B cell (primary cell): Measurements from ENCODE around the gene RIMBP2. TPM values are rescaled to one million over a fixed set of nuclear protein-coding genes. Genes with fewer than 3 reads are reported as not detected.

ENCODE experiments used
- ATAC-seq: fragments of 200-7000 bp; cut with Tn5 transposase; one replicate; pipeline ENCODE4 v1.10.0; 2021; ENCODE audit warnings: low read depth, mild to moderate bottlenecking, moderate number of reproducible peaks, moderate library complexity
- CTCF ChIA-PET: fragments of 350-600 bp; sonication (Branson Sonifier 250); formaldehyde crosslinking; loops from one replicate; lab custom pipeline; 2021; ENCODE audit warnings: antibody characterized with exemption, inconsistent platforms; lab: Charles Lee
- POLR2A ChIA-PET: fragments of 350-600 bp; sonication (Branson Sonifier 250); formaldehyde crosslinking; loops from one replicate; lab custom pipeline; 2021; ENCODE audit warnings: antibody characterized with exemption; lab: Charles Lee
- DNase-seq: peaks from one replicate; pipeline ENCODE4 v3.0.0; 2013
- H2AFZ ChIP-seq: 2 replicates; pipeline ENCODE4 v1.6.1; 2012; ENCODE audit warnings: mild to moderate bottlenecking, low read depth, low read length; ENCODE audit not compliant: insufficient read depth, poor library complexity, severe bottlenecking
- H3K27ac ChIP-seq, 2 donors: 1 replicate in 1 of 2; 2 replicates in 1 of 2; pipeline ENCODE4 v1.5.1; 2012 to 2013; ENCODE audit warnings: low read length in 2 of 2, mild to moderate bottlenecking in 2 of 2, moderate library complexity in 1 of 2
- H3K27me3 ChIP-seq, 4 experiments: fragments of 200-600 bp in 1 of 4; sonication (generic) in 1 of 4; replicated peaks in 1 of 4; 1 replicate in 2 of 4; 2 replicates in 2 of 4; pipeline versions ENCODE4 v1.6.1 to v1.7.0; 2013 to 2016; ENCODE audit warnings: low read length in 3 of 4, mild to moderate bottlenecking in 2 of 4, mixed read lengths in 1 of 4, moderate library complexity in 1 of 4; ENCODE audit not compliant: insufficient read depth in 4 of 4, control insufficient read depth in 3 of 4; ENCODE audit errors: control extremely low read depth in 1 of 4
- H3K36me3 ChIP-seq, 2 experiments: replicated peaks in 1 of 2; 1 replicate in 1 of 2; 2 replicates in 1 of 2; pipeline versions ENCODE4 v1.6.1 to v1.7.1; 2013; ENCODE audit warnings: low read length in 1 of 2; ENCODE audit not compliant: insufficient read depth in 2 of 2, control insufficient read depth in 1 of 2; ENCODE audit errors: control extremely low read depth in 1 of 2, extremely low read depth in 1 of 2
- H3K4me1 ChIP-seq, 2 donors: fragments of 200-600 bp in 1 of 2; sonication (generic) in 1 of 2; 1 replicate in 1 of 2; 2 replicates in 1 of 2; pipeline versions ENCODE4 v1.5.1 to v1.6.1; 2013 to 2017; ENCODE audit warnings: low read length in 2 of 2; ENCODE audit not compliant: control insufficient read depth in 2 of 2, insufficient read depth in 2 of 2
- H3K4me2 ChIP-seq: replicated peaks from 2 replicates; pipeline ENCODE3; 2012; ENCODE audit warnings: mild to moderate bottlenecking, low read depth, low read length; ENCODE audit not compliant: poor library complexity, severe bottlenecking
- H3K4me3 ChIP-seq, 5 experiments: fragments of 200-600 bp in 1 of 5; sonication (generic) in 1 of 5; 1 replicate in 3 of 5; 2 replicates in 2 of 5; pipeline versions ENCODE4 v1.5.1 to v1.7.0; 2011 to 2016; ENCODE audit warnings: low read length in 4 of 5, mild to moderate bottlenecking in 4 of 5, low read depth in 2 of 5, control low read depth in 1 of 5, moderate library complexity in 1 of 5; ENCODE audit not compliant: insufficient read depth in 1 of 5; ENCODE audit errors: control extremely low read depth in 1 of 5, extremely low read depth in 1 of 5
- H3K79me2 ChIP-seq: fragments of 200-600 bp; sonication (generic); one replicate; pipeline ENCODE4 v1.6.0; 2016; ENCODE audit warnings: low read length; ENCODE audit not compliant: control insufficient read depth, insufficient read depth
- H3K9ac ChIP-seq: fragments of 200-600 bp; sonication (generic); 2 replicates; pipeline ENCODE4 v1.6.1; 2017; ENCODE audit warnings: mild to moderate bottlenecking, low read length, moderate library complexity
- H3K9me3 ChIP-seq, 3 donors: one replicate each; pipeline versions ENCODE4 v1.6.1 to v1.7.1; 2013; ENCODE audit warnings: low read length in 2 of 3; ENCODE audit not compliant: control insufficient read depth in 2 of 3, insufficient read depth in 1 of 3; ENCODE audit errors: control extremely low read depth in 1 of 3
- H4K20me1 ChIP-seq: 2 replicates; pipeline ENCODE4 v1.6.0; 2012; ENCODE audit warnings: mild to moderate bottlenecking, low read length; ENCODE audit not compliant: insufficient read depth, control insufficient read depth, poor library complexity, severe bottlenecking
- H3K27ac Mint-ChIP-seq: one replicate; pipeline ENCODE4 v1.8.0; 2021; ENCODE audit warnings: mixed read lengths
- H3K27me3 Mint-ChIP-seq: one replicate; pipeline ENCODE4 v1.8.0; 2021; ENCODE audit warnings: mixed read lengths
- H3K4me1 Mint-ChIP-seq: one replicate; pipeline ENCODE4 v1.8.0; 2021; ENCODE audit warnings: mixed read lengths
- H3K4me3 Mint-ChIP-seq: one replicate; pipeline ENCODE4 v1.8.0; 2021; ENCODE audit warnings: mixed read lengths
- H3K9me3 Mint-ChIP-seq: one replicate; pipeline ENCODE4 v1.8.0; 2022; ENCODE audit warnings: mixed read lengths; ENCODE audit not compliant: insufficient read depth
- EZH2 ChIP-seq: IDR thresholded peaks from 2 replicates; pipeline ENCODE4 v1.6.1; 2012; ENCODE audit warnings: borderline replicate concordance, low read depth, mild to moderate bottlenecking, moderate library complexity, low read length; ENCODE audit not compliant: insufficient read depth, poor library complexity, severe bottlenecking
- WGBS: methylation state at CpG from one replicate; pipeline ENCODE4 v1.1.5; 2013; ENCODE audit warnings: missing lambda C conversion rate; ENCODE audit not compliant: insufficient coverage; 5-methylcytosine and 5-hydroxymethylcytosine counted together
- intact Hi-C: fragments of 100-400 bp; cut with micrococcal nuclease; formaldehyde crosslinking; loops from one replicate; pipeline ENCODE4 v1.10.0; 2022
- polyA plus RNA-seq: library from polyadenylated mRNA; depleted of rRNA; stranded (reverse); fragments of >200 nt; gene quantifications from 2 replicates; pipeline ENCODE4 v1.2.3, GENCODE V29; 2012
- total RNA-seq, 2 donors: library from RNA; stranded (reverse); fragments of 120-200 nt in 1 of 2; gene quantifications; 1 replicate in 1 of 2; 2 replicates in 1 of 2; pipeline versions ENCODE4 v1.2.3 to v1.2.4, GENCODE V29; 2013 to 2022
- TF ChIP-seq, protein P1 (sequence below): fragments of 200-600 bp; IDR thresholded peaks from one replicate; pipeline ENCODE4 v1.8.0; 2022; ENCODE audit warnings: antibody characterized with exemption, mild to moderate bottlenecking

The RIMBP2 gene
- total and polyA plus RNA-seq, 2 donors (not counting 1 experiment from before 2014, with no cell fraction given): not detected

DNA sequence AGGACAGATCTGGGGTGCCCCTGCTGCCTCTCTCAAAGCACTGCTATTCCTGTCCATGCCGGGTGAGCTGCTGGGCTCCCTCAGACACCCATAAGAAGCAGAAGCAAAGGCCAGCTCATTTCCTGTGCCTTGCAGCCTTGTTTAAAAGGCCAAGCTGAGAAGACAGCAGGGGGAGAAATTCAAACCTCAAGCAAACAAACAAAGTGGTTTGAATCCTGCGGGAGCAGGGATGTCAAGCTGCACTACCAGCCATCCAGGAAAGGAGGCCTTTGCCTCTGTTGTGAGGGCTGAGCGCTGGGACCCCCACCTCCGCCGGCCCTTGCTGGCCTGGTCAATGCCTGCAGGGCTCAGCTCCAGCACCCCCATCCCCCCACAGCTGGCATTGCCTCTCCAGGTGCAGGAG, 201.9 kb downstream of the RIMBP2 start:
- H3K27me3 Mint-ChIP-seq: no peaks in the 10 kb centered on the region
- WGBS: 9% methylated on average over 5 of the region's 5 CpGs
- no peaks in the 10 kb centered on the region for H3K4me1 Mint-ChIP-seq
- peaks cover 2% of the 10 kb centered on the region for H3K9me3 Mint-ChIP-seq
- no peaks in the 10 kb centered on the region for H4K20me1 ChIP-seq
- TF ChIP-seq EZH2: no peak
- TF ChIP-seq, protein P1, sequence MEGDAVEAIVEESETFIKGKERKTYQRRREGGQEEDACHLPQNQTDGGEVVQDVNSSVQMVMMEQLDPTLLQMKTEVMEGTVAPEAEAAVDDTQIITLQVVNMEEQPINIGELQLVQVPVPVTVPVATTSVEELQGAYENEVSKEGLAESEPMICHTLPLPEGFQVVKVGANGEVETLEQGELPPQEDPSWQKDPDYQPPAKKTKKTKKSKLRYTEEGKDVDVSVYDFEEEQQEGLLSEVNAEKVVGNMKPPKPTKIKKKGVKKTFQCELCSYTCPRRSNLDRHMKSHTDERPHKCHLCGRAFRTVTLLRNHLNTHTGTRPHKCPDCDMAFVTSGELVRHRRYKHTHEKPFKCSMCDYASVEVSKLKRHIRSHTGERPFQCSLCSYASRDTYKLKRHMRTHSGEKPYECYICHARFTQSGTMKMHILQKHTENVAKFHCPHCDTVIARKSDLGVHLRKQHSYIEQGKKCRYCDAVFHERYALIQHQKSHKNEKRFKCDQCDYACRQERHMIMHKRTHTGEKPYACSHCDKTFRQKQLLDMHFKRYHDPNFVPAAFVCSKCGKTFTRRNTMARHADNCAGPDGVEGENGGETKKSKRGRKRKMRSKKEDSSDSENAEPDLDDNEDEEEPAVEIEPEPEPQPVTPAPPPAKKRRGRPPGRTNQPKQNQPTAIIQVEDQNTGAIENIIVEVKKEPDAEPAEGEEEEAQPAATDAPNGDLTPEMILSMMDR: no peak
- ChIA-PET POLR2A (no interaction called here), CTCF (no interaction called here)
- no peak overlapping the region for H3K27ac Mint-ChIP-seq
- H3K27me3 ChIP-seq: no peaks in the 10 kb centered on the region
- no peak overlapping the region for H3K4me3 ChIP-seq
- H3K4me3 Mint-ChIP-seq: no peak overlapping the region
- no peak overlapping the region for H3K27ac ChIP-seq
- no peak overlapping the region for H3K4me2 ChIP-seq
- no peak for ATAC-seq
- H3K9ac ChIP-seq: no peak overlapping the region
- H3K36me3 ChIP-seq: no peaks in the 10 kb centered on the region
- H3K9me3 ChIP-seq: peaks cover 0 to 20% (median 0%) of the 10 kb centered on the region in 3 donors
- intact Hi-C loops: no loop called here
- H3K79me2 ChIP-seq: no peaks in the 10 kb centered on the region
- DNase-seq: no peak
- H3K4me1 ChIP-seq: no peaks in the 10 kb centered on the region
- no peak overlapping the region for H2AFZ ChIP-seq

DNA sequence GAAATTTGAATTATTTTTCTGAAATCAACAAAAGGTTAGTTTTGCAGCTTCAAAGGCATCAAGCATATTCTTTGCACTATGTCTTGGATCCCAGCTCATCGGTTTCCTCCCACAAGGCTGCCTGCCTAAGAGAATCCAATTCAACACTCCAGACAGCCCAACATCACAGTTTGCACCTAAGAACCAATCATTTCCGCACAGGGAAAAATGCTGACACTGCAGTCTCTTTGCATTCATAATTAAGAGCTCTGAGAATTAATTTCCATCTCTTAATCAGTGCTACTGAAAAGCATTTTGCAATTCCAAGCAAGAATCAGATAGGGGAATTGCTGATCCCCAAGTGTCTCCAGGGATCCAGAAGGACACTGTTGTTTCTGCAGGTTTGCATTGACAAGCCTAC, 202.5 kb downstream of the RIMBP2 start:
- CTCF ChIA-PET: no interaction called here
- Histone ChIP-seq H3K4me3 (no peak overlapping the region), H3K27me3 (no peaks in the 10 kb centered on the region), H3K9me3 (peaks cover 0 to 20% (median 0%) of the 10 kb centered on the region in 3 donors), H3K36me3 (no peaks in the 10 kb centered on the region), H3K4me1 (no peaks in the 10 kb centered on the region), H3K9ac (no peak overlapping the region), H3K79me2 (no peaks in the 10 kb centered on the region), H2AFZ (no peak overlapping the region), H3K4me2 (no peak overlapping the region), H3K27ac (no peak overlapping the region), H4K20me1 (no peaks in the 10 kb centered on the region)
- POLR2A ChIA-PET: no interaction called here
- TF ChIP-seq, protein P1: no peak
- no peak for TF ChIP-seq EZH2
- ATAC-seq (no peak), DNase-seq (no peak)
- Mint-ChIP-seq H3K27me3 (no peaks in the 10 kb centered on the region), H3K27ac (no peak overlapping the region), H3K4me1 (no peaks in the 10 kb centered on the region), H3K9me3 (no peaks in the 10 kb centered on the region), H3K4me3 (no peak overlapping the region)
- 86% methylated on average over 2 of the region's 2 CpGs for WGBS
- intact Hi-C loops: no loop called here
